Stomach (tissue), 4 donors: Measurements from ENCODE around the gene LRTM1.

Source experiments
- CTCF ChIP-seq, 7 experiments: fragments of 450-650 bp in 4 of 7; fragments of 200-600 bp in 3 of 7; sonication (generic) in 3 of 7; IDR thresholded peaks; one replicate each; pipeline ENCODE4 v1.5.1; 2016 to 2019; ENCODE audit warnings: antibody characterized with exemption in 7 of 7, control low read depth in 2 of 7, mild to moderate bottlenecking in 1 of 7
- EP300 ChIP-seq: sonication (generic); formaldehyde crosslinking; IDR thresholded peaks from one replicate; pipeline ENCODE4 v1.6.1; 2017; ENCODE audit warnings: antibody characterized with exemption
- POLR2A ChIP-seq, 4 donors: fragments of 450-650 bp; IDR thresholded peaks; one replicate each; pipeline ENCODE4 v1.6.1; 2016; ENCODE audit warnings: antibody characterized with exemption in 4 of 4, control low read depth in 2 of 4, mild to moderate bottlenecking in 1 of 4, moderate library complexity in 1 of 4
- POLR2AphosphoS5 ChIP-seq, 3 donors: sonication (generic); formaldehyde crosslinking; IDR thresholded peaks; one replicate each; pipeline ENCODE4 v1.6.1; 2016; ENCODE audit warnings: antibody characterized with exemption in 3 of 3

- TF ChIP-seq CTCF (IDR thresholded peaks at IDR 0.05), result peak in 4 of 7 experiments; percentile 16 to 44 (median 28)
- no peak for TF ChIP-seq POLR2A (IDR thresholded peaks at IDR 0.05)
- peak; percentile 56 to 86 (median 70) for TF ChIP-seq POLR2AphosphoS5 (IDR thresholded peaks at IDR 0.05)
- TF ChIP-seq EP300, result no peak
Observed at GRCh38 chr3:54891540-54891897, 36.3 kb downstream of the LRTM1 start.
